Measurements from ENCODE around the gene PITPNM3. TPM values are rescaled to one million over a fixed set of nuclear protein-coding genes. Genes with fewer than 3 reads are reported as not detected.
A peak's percentile ranks its signal among the peaks of the same experiment; 100 is the strongest.
"Not testable (repeated sequence)": the region's sequence is repeated elsewhere in the genome, so short reads cannot be mapped to it uniquely, and the experiment has no call there.

Gene PITPNM3
- total RNA-seq, 1 donor from 2014 or later: 1.4 TPM

GRCh38 chr17:6488008-6488539 lies 68.3 kb downstream of the PITPNM3 start:
- no peaks in the 10 kb centered on the region for H3K9me3 Mint-ChIP-seq
- no peak overlapping the region for H3K4me3 Mint-ChIP-seq
- no peaks in the 10 kb centered on the region for H3K27me3 Mint-ChIP-seq (ENCODE audit: low read depth)
- DNase-seq (ENCODE audit: low read depth, low spot score): no peak
- TF ChIP-seq, protein P1, sequence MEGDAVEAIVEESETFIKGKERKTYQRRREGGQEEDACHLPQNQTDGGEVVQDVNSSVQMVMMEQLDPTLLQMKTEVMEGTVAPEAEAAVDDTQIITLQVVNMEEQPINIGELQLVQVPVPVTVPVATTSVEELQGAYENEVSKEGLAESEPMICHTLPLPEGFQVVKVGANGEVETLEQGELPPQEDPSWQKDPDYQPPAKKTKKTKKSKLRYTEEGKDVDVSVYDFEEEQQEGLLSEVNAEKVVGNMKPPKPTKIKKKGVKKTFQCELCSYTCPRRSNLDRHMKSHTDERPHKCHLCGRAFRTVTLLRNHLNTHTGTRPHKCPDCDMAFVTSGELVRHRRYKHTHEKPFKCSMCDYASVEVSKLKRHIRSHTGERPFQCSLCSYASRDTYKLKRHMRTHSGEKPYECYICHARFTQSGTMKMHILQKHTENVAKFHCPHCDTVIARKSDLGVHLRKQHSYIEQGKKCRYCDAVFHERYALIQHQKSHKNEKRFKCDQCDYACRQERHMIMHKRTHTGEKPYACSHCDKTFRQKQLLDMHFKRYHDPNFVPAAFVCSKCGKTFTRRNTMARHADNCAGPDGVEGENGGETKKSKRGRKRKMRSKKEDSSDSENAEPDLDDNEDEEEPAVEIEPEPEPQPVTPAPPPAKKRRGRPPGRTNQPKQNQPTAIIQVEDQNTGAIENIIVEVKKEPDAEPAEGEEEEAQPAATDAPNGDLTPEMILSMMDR (conservative IDR thresholded peaks at IDR 0.05): no peak
- no peaks in the 10 kb centered on the region for H3K36me3 Mint-ChIP-seq (ENCODE audit: low read depth)
- H3K4me1 Mint-ChIP-seq: peaks cover 9% of the 10 kb centered on the region
- peak overlapping the region; percentile 57 for H3K27ac Mint-ChIP-seq (ENCODE audit: unreplicated experiment)

DNA sequence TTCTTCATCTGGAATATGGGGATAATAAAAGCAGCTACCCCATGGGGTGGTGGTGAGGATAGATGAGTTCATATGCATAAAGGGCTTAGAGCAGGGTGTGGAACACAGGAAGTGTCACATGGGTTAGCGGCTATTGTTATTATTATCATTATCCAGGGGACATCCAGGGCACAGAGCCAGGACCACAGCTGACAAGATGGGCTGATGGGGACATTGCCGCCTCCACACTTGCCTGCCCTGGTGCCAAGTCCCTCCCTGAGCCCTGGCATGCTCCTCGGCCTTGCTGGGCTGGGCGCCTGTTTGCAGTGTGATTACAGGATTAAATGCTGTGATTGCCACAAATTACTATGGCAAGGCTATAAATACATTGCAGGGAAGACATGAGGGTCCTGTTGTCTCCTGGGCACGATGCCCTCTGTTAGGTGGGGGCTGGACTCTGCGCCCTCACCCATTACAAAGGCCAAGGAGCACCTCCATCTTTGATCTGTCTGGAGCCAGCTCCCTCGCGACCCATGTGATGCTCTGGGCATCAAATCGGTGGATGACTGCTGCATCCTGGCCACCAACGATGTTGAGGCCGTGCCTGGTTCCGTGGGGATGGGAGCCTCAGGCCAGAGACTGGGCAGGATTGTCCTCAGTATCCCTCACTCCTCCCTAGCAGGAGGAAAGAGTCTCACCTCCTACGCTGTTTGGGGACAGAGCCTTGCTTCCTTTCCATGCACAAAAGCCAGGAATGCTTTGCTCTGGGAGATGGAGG lies 68.9 kb downstream of the PITPNM3 start:
- no peak for DNase-seq (ENCODE audit: low read depth, low spot score)
- peak overlapping the region; percentile 73 for H3K27ac Mint-ChIP-seq (ENCODE audit: unreplicated experiment)
- TF ChIP-seq, protein P1 (conservative IDR thresholded peaks at IDR 0.05): no peak
- H3K36me3 Mint-ChIP-seq (ENCODE audit: low read depth): no peaks in the 10 kb centered on the region
- H3K4me3 Mint-ChIP-seq: no peak overlapping the region
- H3K27me3 Mint-ChIP-seq (ENCODE audit: low read depth): no peaks in the 10 kb centered on the region
- peaks cover 7% of the 10 kb centered on the region for H3K4me1 Mint-ChIP-seq
- no peaks in the 10 kb centered on the region for H3K9me3 Mint-ChIP-seq

GRCh38 chr17:6485646-6486412 lies 70.5 kb downstream of the PITPNM3 start:
- H3K9me3 Mint-ChIP-seq: no peaks in the 10 kb centered on the region
- no peak for DNase-seq (ENCODE audit: low read depth, low spot score)
- H3K4me1 Mint-ChIP-seq: peaks cover 4% of the 10 kb centered on the region
- H3K36me3 Mint-ChIP-seq (ENCODE audit: low read depth): no peaks in the 10 kb centered on the region
- TF ChIP-seq, protein P1 (conservative IDR thresholded peaks at IDR 0.05): no peak
- no peak overlapping the region for H3K4me3 Mint-ChIP-seq
- H3K27ac Mint-ChIP-seq (ENCODE audit: unreplicated experiment): no peak overlapping the region
- H3K27me3 Mint-ChIP-seq (ENCODE audit: low read depth): no peaks in the 10 kb centered on the region

DNA sequence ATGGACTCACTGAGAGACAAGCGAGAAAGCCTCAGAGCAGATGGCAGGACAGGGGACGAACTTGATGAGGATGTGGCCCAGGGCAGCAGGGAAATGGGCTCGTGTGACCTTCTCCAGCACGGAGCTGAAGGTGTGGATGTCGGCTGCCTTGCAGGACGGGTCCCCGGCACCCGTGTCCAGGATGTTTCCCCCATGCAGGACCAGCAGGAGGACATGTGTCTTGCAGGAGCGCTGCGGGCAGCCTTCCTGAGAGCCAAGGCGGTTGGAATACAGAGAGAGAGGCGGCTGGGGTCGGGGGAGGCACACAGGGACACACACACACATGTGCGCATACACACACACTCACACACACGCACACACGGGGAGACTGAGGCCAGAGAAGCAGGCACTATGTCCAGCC lies 72.8 kb downstream of the PITPNM3 start:
- no peaks in the 10 kb centered on the region for H3K4me1 Mint-ChIP-seq
- no peaks in the 10 kb centered on the region for H3K27me3 Mint-ChIP-seq (ENCODE audit: low read depth)

GRCh38 chr17:6482796-6483195 lies 73.6 kb downstream of the PITPNM3 start:
- not testable (repeated sequence) for H3K9me3 Mint-ChIP-seq; H3K36me3 Mint-ChIP-seq (ENCODE audit: low read depth); H3K27me3 Mint-ChIP-seq (ENCODE audit: low read depth); H3K4me1 Mint-ChIP-seq; H3K4me3 Mint-ChIP-seq; DNase-seq (ENCODE audit: low read depth, low spot score); H3K27ac Mint-ChIP-seq (ENCODE audit: unreplicated experiment)

More for the DNA sequence above, 72.8 kb downstream of the PITPNM3 start:
- TF ChIP-seq, protein P1 (conservative IDR thresholded peaks at IDR 0.05): no peak
- no peaks in the 10 kb centered on the region for H3K9me3 Mint-ChIP-seq
- no peak overlapping the region for H3K4me3 Mint-ChIP-seq
- DNase-seq (ENCODE audit: low read depth, low spot score): no peak
- no peaks in the 10 kb centered on the region for H3K36me3 Mint-ChIP-seq (ENCODE audit: low read depth)
- H3K27ac Mint-ChIP-seq (ENCODE audit: unreplicated experiment): peak overlapping the region; percentile 58

GRCh38 chr17:6482105-6482455 lies 74.3 kb downstream of the PITPNM3 start:
- no peaks in the 10 kb centered on the region for H3K9me3 Mint-ChIP-seq
- H3K27me3 Mint-ChIP-seq (ENCODE audit: low read depth): no peaks in the 10 kb centered on the region
- H3K4me3 Mint-ChIP-seq: no peak overlapping the region
- H3K36me3 Mint-ChIP-seq (ENCODE audit: low read depth): no peaks in the 10 kb centered on the region
- H3K27ac Mint-ChIP-seq (ENCODE audit: unreplicated experiment): peak overlapping the region; percentile 46
- no peak for DNase-seq (ENCODE audit: low read depth, low spot score)
- no peaks in the 10 kb centered on the region for H3K4me1 Mint-ChIP-seq
- TF ChIP-seq, protein P1 (conservative IDR thresholded peaks at IDR 0.05): no peak

All from neural crest cell (in vitro differentiated cells).